ENCODE measurements around the gene PITX1.

The PITX1 gene

DNA sequence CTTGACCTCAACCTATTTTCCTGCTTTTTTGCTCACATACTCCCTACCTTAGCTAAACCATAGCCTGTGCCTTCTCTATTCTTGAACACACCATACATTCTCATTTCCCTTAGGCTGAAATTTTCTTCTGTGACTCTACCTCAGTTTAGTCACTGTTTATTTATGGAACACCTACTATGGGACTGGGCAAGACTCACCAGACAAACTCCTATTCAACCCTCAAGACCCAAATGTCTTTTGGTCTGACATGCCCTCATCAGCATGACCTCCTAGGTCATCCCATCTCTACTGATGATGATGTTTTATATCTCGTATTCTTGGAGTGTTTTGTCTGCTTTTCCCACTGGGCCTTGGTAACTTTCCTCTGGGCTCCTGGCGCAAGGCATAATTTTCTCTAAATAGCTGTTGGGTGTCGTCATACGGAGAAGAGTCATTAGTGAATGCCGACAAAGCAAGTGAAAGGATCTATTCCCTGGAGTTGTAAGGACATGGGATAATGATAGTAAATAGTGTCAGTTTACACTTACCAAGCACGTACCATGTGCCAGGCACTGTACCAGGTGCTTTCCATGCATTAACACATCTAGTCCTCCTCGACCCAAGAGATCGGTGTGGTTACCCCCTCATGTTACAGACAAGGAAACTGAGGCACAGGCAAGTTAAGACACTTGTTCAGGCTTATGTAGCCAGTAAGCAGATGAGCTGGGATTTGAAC is 22.4 kb upstream of the PITX1 start:
- Histone ChIP-seq H3K27ac (no peak overlapping the region), H3K4me3 (no peak overlapping the region)
- TF ChIP-seq, protein P1, sequence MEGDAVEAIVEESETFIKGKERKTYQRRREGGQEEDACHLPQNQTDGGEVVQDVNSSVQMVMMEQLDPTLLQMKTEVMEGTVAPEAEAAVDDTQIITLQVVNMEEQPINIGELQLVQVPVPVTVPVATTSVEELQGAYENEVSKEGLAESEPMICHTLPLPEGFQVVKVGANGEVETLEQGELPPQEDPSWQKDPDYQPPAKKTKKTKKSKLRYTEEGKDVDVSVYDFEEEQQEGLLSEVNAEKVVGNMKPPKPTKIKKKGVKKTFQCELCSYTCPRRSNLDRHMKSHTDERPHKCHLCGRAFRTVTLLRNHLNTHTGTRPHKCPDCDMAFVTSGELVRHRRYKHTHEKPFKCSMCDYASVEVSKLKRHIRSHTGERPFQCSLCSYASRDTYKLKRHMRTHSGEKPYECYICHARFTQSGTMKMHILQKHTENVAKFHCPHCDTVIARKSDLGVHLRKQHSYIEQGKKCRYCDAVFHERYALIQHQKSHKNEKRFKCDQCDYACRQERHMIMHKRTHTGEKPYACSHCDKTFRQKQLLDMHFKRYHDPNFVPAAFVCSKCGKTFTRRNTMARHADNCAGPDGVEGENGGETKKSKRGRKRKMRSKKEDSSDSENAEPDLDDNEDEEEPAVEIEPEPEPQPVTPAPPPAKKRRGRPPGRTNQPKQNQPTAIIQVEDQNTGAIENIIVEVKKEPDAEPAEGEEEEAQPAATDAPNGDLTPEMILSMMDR (IDR thresholded peaks at IDR 0.05) = no peak
- DNase-seq (ENCODE audit: low spot score) = no peak

DNA sequence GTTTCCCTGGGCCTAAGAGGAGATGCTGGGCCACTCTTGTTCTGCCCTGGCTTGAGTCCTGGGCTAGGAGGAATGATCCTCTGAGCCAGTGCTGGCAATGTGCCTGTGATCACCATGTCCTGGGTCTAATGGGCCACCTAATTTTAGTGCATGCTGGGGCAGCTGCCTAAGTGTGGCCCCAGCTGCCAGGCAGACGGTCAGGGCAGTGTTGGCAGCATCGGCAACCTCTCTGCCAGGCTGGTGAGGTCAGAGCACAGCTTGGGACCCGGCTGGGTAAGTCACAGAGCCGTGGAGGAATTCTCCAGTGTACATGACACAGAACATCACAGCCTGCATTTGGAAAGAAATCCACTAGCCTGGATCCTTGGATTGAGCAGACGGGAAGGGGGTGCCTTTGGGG is 21.4 kb upstream of the PITX1 start:
- TF ChIP-seq, protein P1 (IDR thresholded peaks at IDR 0.05) = no peak
- H3K4me3 ChIP-seq = no peak overlapping the region
- no peak overlapping the region for H3K27ac ChIP-seq
- DNase-seq (ENCODE audit: low spot score) = no peak

DNA sequence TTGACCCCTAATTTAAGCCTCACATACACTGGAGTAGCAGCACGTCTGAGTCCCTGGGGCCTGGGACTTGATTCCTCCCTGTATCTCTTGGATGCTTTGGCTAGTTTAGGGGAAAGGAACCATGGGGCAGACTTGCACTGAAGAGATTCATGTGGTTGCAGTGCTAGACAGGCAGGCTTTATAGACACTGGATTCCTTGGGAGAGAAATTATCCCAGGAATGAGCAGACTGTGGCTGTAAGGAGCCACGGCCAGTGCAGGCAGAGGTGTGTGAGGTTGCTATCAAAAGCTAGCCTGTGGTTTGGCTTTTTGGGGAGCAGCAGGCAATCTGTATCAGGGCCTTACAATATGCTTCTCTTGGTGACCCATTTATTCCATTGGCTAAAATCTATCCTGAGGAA is 20.5 kb upstream of the PITX1 start:
- Histone ChIP-seq H3K27ac (no peak overlapping the region), H3K4me3 (no peak overlapping the region)
- no peak for DNase-seq (ENCODE audit: low spot score)
- TF ChIP-seq, protein P1 (IDR thresholded peaks at IDR 0.05) = no peak

DNA sequence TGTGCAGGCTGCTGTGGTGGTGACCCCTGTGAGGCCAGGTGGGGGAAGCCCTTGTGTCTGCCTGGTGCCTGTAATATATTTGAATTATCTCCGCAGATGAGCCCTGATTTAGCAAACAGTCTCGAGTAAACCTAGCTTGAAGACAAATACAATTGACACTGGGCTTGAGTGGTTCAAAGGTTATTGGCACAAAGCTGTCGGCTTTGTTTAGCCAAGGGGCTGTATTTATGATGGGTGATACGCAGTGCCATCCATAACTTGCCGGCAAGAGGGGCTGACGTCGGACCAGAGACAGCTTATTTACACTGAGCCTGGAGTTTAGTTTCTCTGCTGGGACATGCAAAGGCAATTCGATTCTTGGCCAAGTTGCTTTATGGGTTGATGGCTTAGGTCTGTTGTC is 20.0 kb upstream of the PITX1 start:
- DNase-seq (ENCODE audit: low spot score) = no peak
- Histone ChIP-seq H3K4me3 (no peak overlapping the region), H3K27ac (no peak overlapping the region)
- TF ChIP-seq, protein P1 (IDR thresholded peaks at IDR 0.05) = no peak

DNA sequence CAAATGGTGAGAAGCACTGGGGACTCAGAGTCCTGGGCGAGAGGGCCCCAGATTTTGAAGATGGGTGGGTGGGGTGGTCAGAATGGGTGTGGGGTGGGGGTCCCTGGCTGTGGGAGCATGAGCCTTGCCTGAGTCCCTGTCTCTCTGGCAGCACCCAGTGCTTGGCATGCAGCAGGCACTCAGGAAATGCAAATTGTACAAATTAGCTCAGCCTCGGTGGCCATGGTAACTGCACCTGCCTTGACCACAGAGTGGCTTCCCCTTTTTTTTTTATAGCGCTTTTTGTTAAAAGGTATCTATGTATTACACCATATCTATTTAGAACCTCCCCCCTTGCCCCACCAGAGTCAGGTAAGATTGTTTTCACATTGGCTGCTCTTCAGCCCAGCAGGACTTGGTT is 19.2 kb upstream of the PITX1 start:
- TF ChIP-seq, protein P1 (IDR thresholded peaks at IDR 0.05) = no peak
- Histone ChIP-seq H3K27ac (no peak overlapping the region), H3K4me3 (no peak overlapping the region)
- no peak for DNase-seq (ENCODE audit: low spot score)

DNA sequence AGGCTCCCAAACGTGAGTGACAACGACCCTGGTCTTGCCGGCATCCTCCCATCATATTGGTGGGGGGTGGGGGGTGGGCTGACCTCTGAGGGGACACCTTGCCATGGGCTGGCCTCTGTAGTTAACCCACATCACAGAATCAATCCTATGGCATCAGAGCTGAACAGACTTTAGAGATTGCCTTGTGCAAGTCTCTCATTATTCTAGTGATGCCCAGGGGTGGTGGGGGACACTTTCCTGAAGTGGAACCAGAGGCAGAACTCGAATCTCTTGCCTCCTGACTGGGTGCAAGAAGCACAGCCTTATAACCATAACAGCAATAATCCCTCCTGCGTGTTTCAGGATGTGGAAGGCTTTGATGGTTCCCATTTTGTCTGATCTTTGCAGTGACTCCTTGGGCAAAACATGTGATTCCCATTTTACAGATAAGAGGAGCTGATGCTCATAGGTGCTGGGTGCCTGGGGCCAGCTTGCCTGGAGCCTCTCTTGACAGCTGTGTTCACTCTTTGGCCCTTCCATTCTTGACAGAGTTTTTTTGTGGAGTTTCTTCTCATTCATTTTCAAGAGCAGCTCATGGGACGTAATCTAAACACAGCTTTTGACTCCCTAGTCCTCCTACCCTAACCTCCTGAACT is 18.6 kb upstream of the PITX1 start:
- Histone ChIP-seq H3K4me3 (no peak overlapping the region), H3K27ac (no peak overlapping the region)
- TF ChIP-seq, protein P1 (IDR thresholded peaks at IDR 0.05) = no peak
- DNase-seq (ENCODE audit: low spot score) = no peak

DNA sequence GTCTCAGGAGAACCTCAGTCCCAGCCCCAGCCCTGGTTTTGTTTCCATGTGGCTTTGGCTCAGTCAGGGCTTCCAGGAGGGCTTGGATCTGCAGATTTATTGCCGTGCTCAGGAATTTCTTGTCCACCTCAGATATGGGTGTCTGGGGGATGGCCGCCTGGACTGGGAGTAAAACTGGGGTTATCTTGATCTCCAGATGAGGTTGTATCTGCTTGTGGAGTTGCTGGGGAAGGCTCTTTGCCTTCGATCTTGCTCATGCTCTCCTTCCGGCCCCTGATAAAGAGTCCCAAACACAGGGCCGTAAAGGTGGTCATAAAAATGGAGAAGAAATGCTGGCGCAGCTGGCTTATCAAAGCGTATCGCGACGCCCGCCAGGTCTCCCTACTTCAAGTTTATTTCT is 17.8 kb upstream of the PITX1 start:
- TF ChIP-seq, protein P1 (IDR thresholded peaks at IDR 0.05) = no peak
- Histone ChIP-seq H3K4me3 (no peak overlapping the region), H3K27ac (no peak overlapping the region)
- DNase-seq (ENCODE audit: low spot score) = no peak

Data from coronary artery (tissue), 2 donors.